HG03095 (cell line): ENCODE results near the gene PPA2.

Source experiments
- ATAC-seq: cut with Tn5 transposase; IDR thresholded peaks from one replicate; pipeline ENCODE4 v1.9.1; 2021; ENCODE audit warnings: moderate library complexity; ENCODE audit not compliant: unreplicated experiment

The PPA2 gene

DNA sequence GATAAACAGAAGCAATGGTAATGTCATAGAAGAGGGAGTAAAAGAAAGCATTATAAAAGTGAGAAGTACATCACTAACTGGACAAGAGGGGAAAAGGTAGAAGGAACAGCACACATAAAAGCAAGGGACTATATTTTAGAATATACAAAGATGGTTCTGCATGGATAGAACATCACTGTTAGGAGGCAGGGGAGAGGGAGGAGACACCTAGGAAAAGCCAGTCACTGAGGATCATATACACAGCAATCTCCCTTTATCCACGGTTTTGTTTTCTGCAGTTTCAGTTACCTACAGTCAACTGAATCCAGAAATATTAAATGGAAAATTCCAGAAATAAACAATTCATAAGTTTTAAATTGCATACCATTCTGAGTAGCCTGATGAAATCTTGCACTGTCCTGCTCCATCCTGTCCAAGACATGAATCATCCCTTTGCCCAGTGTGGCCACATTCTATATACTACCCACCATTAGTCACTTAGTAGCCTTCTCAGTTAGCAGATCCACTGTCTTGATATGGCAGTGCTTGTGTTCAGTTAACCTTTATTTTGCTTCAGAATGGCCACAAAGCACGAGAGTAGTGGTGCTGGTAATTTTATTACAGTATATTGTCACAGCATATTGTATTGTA is 74.2 kb downstream of the PPA2 start:
- no peak for ATAC-seq

DNA sequence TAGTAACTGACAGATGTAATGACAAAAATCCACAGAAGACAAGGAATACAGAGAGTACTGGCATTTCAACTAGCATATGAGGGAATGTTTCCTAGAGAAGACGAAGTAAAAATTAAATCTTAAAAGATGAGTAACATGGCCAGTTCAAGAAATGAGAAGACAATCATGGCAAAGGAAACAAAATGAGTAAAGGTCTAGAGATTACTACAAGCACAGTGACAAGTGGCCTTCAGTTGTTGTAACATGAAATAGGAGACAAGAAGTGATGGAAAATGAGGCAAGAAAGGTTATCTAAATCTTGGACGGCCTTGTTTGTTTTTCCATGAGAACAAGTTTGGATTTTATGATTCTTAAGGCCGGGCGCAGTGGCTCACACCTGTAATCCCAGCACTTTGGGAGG is 81.0 kb downstream of the PPA2 start:
- no peak for ATAC-seq

DNA sequence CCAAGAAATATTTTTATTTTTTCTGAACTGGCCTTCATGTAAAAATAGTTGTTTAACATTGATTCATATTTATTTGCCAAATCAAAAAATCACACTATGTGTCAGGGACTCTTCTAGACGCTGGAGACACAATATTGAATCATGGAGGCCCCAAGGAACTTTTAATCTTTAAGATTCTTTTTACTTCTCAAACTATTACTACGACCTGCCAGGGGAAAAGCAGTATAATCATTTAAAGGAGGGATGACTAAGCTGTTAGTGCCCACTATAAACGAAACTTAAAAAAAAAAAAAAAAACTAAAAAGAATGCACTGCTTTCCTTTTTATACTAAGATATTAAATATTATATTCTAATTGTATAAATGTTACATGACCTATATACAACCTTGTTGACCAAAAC is 84.7 kb downstream of the PPA2 start:
- ATAC-seq = no peak

DNA sequence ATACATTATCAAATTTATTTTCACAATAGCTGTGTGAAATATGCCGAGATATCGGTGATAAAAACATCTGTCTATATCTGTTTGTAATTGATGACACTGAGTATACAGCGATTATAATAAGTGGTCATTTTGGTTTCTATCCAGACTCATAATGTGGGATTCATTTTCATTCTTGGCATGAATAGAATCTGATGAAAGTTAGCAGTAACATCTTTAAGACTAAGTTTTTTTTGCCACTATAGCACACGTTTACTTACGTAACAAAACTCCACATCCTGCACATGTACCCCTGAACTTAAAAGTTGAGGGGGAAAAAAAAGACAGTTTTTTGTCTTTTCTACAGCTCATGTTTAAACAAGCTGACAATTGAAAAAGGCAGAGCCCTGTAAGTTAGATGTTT is 86.4 kb downstream of the PPA2 start:
- ATAC-seq = no peak

DNA sequence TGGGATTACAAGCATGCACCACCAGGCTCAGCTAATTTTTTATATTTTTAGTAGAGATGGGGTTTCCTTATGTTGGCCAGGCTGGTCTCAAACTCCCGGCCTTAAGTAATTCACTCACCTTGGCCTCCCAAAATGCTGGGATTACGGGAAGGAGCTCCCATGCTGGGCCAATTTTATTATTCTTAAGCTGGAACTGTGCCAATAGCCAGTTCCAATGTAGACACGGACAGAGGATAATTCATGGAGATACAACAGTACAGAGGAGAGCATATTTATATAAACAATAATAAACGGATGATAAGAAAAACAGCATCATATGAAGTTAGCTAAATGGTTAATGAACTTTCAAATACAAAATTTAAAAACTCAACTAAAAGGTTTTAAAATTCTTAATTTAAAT is 87.8 kb downstream of the PPA2 start:
- no peak for ATAC-seq

DNA sequence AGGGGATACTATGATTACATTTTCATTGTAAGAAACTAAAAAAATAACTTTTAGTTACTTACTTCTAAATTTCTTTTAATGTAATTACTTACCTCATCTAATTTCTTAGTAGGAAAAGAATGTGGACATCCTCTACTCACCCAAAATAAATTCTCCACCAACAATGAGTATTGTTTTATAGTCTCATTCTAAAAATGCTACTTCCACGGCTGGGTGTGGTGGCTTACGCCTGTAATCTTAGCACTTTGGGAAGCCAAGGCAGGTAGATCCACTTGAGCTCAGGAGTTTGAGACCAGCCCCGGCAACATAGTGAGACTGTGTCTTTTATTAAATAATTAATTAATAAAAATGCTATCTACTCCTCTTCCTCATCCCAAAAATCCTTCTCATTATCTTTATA is 99.8 kb downstream of the PPA2 start:
- ATAC-seq = no peak

DNA sequence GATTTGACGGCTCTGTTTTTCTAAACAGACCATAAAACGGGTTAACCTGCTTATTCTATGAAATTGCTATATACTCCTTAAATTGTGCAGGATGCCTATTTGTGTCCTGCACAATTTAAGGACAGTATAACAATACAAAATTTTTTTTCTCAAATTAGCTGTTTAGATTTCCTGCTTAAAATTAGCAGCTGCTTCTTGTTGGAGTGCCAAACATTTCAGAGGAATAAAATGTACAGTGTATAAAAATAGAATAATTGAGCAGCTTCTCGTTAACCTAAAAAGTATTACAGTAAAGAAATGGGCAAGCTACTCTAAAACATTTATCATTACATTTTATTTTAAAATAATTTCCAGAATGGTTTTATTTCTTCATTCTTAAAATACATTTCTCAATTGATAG is 100.5 kb downstream of the PPA2 start:
- ATAC-seq = no peak

DNA sequence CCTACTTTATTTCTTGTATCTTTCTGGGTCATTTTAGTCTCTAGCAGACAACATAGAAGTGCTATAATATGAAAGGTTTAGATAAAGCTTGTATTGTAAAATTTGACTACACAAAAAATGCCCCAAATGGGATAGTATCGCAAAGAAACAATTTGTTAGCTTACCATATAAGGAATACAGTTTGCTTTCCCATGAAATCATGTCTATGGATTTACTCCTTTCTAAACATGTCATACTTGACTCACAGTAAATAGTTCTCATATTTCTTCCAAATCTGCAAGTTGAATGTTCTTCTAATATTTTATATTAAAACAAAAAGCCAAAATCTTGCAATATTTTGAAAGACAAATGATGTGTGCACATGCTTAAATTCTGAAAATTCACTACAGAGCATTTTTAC is 103.9 kb downstream of the PPA2 start:
- no peak for ATAC-seq

DNA sequence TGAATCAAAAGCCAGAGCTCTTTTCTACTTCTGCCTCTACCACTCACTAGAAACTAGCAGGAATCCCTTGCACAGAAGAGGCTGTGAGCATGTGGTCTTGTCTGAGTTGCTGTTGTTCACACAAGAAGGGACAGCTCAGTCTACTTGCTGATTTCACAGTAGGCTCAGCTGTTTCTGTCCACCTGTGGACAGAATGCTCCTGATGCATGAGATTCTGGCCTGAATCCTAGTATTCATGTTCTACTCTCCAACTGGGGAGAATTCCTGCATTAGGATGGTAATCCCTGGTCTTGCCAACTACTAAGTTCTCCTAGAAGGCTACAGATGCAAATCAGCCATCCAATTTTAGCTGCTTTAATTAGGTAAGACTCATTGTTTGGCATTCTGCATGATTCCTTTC is 112.8 kb downstream of the PPA2 start:
- ATAC-seq = no peak

DNA sequence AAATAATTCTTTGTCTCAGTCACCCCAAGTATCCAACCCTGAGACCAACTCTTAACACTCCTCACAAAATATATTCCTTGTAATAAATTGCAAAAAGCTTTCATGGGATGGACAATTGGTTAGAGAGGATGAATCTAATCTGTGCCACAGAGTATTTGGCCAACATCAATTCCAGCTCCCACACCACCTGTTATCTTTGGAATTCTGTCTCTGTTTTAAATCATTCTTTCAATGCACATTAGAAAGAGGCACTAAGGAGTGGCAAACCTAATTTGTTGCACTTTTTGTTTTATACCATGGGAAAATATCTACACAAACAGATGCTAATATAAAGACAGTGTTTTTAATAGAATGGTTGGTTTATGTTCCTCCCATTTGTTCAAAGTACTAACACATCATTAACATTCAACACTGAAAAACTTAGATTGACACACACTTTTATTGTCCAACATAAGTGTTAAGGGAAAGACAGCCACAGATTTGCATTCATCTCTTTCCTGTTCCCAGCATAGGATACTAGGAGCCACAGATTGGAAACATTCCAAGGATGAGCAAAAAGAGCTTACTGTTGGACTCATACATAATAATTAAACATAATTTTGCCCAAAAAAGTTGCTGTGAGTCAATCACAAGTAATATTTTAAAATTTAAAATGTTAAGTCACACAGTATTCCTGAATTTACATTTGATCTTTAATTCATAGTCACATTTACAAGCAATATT is 116.4 kb downstream of the PPA2 start:
- ATAC-seq = no peak

DNA sequence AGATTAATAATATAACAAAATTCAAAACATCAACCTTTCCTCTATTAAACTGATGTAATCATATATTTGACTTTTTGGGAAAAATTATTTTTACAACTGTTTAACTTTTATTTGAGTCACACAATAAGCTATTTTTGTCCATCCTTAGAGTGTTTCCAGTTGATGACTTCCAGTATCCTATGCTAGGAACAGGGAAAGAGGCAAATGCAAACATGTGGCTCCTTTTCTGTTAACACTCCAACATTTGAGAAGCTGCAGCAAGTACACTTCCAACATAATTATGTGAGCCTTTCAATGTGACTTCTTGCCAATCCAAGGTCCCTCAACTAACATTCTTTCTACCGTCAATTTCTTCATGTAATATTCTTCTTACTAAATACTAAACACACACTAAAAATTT is 117.7 kb downstream of the PPA2 start:
- no peak for ATAC-seq

DNA sequence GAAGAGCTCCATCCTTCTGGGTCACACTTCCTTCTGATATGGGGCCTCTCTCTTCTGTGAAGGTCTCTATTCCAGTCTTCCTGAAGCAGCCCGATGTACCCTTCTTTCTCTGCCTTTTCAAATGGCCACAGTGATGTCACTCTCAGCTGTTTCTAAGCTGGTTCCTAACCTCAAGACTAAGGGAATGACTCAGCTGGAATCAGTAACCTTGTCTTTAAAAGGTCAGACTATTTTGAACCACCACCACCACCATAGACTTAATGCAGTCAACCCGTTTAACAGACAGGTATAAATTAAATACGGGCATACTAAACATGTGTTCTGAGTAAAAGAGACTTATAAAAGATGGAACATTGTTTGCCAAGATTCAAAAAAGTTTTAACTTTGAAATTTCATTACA is 121.0 kb downstream of the PPA2 start:
- ATAC-seq = peak; percentile 70

DNA sequence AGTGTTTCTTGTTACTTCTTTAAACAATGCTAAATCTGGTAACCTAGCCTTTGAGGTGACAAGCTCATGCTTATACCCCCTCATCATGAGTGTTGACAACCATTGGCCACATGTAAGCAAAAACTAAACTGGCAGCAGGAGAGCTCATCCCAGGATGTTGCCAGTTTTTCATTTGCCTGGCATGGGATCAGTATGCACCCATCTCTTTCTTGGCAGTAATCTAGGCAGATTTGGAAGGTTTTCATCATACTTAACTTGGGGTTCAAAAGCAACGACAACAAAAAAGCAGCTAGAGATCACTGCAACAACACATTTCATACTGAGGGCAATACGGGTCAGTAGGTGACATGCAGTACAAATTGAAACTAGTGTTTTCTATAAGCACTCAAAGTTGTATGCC is 122.0 kb downstream of the PPA2 start:
- no peak for ATAC-seq

DNA sequence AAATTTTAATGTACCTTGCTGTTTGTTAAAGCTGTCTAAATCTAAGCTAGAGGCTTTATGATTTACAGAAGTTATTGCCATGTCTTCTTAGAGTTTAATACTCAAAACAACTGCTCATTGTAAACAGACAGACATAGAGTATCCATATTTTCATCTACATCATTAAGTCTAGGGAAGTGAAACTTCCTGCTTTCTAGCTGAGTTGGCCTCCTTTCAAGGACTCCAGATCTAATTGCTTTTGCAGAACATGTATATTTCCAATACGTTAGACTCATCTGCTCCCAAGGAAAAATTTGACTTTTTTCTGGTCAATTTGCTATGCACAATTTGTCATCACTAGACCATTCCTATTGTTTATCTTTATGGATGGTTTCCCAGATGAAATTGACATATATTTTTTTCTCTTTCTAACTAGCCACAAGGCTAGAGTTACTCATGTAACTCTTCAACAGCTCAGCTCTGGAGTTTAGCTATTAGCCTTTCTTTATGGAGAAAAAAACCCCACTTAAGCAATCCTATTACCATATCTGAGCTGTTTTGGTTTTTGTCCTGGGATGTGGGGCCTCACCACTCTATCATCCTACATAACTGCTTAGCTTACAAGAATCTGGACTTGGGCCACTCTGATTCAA is 122.9 kb downstream of the PPA2 start:
- no peak for ATAC-seq

DNA sequence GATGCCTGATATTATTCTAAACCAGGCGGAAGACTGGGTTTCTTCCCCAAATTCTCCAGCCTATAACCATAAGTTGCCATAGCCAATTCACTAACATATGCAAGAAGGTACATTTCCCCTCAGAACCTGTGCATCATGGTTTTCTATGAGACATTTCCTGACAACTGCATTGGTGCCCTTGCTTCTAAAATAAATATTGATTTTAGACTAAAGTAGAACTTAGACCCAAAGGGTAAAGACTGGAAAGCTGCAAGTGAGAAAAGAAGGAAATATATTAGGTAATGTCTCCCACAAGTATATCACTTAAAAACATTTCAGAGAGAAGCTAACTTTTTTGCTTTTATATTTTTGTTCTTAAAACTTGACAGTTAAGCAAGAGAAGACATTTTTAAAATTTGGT is 125.1 kb downstream of the PPA2 start:
- no peak for ATAC-seq

DNA sequence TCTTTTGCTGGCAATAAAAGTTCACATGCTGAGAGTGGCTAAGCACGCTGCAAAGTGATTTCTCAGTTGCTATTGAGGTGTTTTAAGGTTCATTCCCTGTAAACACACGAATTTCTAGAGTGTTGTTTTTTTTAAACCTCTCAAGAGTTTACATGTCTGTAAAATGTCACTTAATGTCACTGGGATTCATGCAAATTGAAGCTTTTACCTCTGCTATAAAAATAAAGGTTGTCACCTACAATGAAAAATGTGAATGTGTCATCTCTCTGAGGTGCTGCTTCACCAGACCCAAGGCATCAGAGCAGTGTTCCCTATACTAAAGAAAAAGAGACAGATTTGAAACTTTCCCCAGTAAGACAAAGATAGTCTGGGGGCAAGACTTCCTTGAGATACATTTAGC is 127.0 kb downstream of the PPA2 start:
- ATAC-seq = no peak

DNA sequence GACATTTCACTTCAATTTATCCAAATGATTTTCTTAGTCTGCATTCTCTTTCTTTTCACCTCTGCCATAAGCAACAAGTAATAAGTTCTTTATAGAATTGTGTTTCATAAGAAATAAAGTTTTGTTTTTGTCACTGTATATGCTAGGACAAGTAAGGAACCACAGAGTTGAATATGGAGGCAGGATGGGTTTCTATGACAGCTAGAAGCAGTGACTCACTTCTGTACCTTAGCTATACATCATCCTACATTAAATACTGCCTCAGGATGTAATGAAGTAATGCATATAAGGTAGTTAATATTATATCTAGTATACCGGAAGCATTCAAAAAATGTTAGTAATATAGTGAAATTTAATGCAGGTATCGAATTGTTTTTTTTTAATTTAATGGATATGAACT is 128.0 kb downstream of the PPA2 start:
- ATAC-seq = no peak

DNA sequence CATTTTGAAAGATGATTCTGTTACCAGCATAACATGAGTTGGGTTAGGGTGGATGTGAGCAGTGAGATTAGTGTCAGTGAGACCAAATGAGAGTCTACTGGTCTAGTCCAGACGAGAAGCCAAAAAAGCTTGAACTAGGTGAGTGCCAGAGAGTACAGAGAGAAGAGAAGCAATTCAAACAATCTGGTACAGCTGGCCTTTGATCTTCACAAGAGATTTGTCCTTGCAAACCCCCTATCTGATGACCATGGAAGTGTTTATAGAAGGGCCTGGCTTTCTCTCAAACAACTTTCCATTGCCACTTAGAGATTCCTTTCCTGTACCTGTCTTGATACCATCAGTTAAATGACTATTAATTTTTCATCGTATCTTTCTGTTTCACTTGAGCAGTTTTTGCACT is 128.5 kb downstream of the PPA2 start:
- no peak for ATAC-seq

DNA sequence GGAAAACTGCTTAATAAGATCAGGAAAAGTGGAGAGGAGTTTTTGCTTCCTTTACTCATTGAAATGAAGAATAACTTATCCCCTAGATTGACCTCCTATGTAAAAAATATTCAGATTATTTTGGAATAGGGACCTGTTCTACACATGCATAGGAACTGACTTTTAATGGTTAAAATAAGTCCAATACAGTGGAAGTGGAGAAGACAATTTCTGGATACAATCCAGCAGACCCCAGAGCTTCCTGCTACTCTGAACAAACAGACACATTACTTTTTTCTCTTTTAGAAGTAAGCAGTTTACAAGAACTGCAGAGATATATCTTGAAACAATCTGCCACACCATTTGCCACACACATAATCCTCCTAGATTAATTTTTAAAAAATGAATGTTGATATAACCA is 129.7 kb downstream of the PPA2 start:
- ATAC-seq = no peak

DNA sequence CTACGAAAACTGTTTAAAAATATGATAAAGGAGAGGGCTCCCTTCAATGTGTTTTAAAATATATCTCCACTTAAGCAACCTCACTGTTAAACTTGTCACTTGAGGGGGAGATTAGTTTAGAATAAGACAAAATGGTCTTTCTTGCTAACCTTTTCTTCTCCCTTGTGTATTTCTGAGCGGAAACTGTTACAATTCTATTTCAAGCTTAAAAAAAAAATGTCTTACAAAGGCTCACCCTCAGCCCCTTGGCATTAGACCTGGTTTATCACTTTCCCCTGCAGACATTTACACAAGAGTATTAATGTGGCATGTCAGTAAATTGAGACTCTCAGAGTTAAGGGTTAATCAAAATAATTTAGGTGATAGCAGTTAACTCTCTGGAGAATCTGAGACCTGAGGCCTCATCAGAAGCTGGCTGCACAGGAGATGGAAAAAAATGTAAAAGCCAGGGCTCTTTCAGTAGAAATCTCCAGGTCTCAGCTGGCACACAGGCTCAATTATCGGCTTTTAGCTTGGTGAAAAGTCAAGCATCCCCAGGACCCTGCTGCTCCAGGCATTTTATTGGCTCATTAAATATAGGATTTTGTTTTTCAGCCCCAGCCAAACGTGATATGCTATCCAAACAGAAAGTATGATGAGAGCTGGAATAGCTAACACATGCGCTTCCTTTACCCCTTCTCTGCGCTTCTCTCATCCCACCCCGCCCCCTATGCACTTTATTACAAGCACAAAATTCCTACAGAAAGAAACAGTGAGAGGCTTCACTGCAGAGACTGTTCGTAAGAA is 130.5 kb downstream of the PPA2 start:
- no peak for ATAC-seq

DNA sequence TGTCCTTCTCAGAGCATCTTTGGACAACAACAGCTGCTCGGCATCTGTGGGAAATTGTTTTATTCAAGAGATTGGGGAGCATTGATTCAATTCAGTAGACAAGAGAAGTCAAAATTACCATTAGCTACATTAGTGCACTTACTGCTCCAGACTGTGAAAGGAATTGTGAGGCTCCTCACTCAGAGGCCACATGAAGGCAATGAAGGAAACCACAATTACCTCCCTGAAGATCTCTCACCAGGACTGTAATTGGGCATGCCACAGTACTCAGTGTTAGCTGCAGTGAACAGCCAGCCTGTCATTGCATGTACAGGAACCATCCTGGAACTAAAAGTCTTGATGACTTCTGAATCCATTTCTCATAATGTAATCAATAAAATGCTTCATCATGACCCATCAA is 144.8 kb downstream of the PPA2 start:
- ATAC-seq = no peak

DNA sequence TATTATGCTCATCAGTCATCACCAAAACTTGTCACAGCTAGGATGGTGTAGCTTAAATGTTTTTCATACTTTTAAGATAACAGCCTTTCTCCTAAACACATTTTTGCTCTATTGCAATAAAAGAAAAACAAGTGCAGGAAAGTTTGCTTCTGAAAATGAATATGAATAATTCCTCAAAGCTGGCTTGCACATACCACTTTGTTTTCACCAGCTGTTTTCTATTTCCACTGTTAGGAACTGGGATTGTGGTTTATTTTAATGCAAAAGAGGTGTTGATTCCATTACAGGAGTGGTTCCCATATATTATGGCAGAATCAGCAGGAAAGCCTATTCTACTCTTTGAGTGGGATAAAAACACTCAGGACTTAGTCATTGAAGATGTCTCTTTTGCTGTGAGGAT is 145.9 kb downstream of the PPA2 start:
- ATAC-seq = no peak
